Heart left ventricle (tissue), 16 donors: ENCODE measurements around the gene MAN1C1. TPM values are rescaled to one million over a fixed set of nuclear protein-coding genes. Genes with fewer than 3 reads are reported as not detected.

Experiments used
- ATAC-seq, 4 donors: fragments of 200-7000 bp; cut with Tn5 transposase; one replicate each; pipeline ENCODE4 v1.9.1; 2020 to 2022; ENCODE audit warnings: moderate library complexity in 4 of 4, mild to moderate bottlenecking in 3 of 4, moderate number of reproducible peaks in 1 of 4
- DNase-seq, 5 donors: peaks; one replicate each; pipeline ENCODE4 v3.0.0-alpha.2; 2020
- H3K27ac ChIP-seq, 12 donors: fragments of 200-600 bp; sonication (generic) in 4 of 12; one replicate each; pipeline versions ENCODE4 v1.5.0 to v1.8.0; 2016 to 2022; ENCODE audit warnings: mild to moderate bottlenecking in 2 of 12
- H3K27me3 ChIP-seq, 9 donors: fragments of 200-600 bp; sonication (generic) in 2 of 9; one replicate each; pipeline versions ENCODE4 v1.5.1 to v1.8.0; 2016 to 2022; ENCODE audit warnings: mild to moderate bottlenecking in 3 of 9
- H3K36me3 ChIP-seq, 9 donors: fragments of 200-600 bp; sonication (generic) in 2 of 9; one replicate each; pipeline versions ENCODE4 v1.5.0 to v1.8.0; 2018 to 2022; ENCODE audit warnings: mild to moderate bottlenecking in 2 of 9
- H3K4me1 ChIP-seq, 12 donors: fragments of 200-600 bp; sonication (generic) in 4 of 12; one replicate each; pipeline versions ENCODE4 v1.5.0 to v1.8.0; 2016 to 2022; ENCODE audit warnings: mild to moderate bottlenecking in 3 of 12
- H3K4me3 ChIP-seq, 12 donors: fragments of 200-600 bp; sonication (generic) in 4 of 12; one replicate each; pipeline versions ENCODE4 v1.5.0 to v1.8.0; 2017 to 2022; ENCODE audit warnings: mild to moderate bottlenecking in 9 of 12, moderate library complexity in 4 of 12
- H3K9me3 ChIP-seq, 12 donors: fragments of 200-600 bp; sonication (generic) in 4 of 12; one replicate each; pipeline versions ENCODE4 v1.5.0 to v1.8.0; 2016 to 2022; ENCODE audit warnings: mild to moderate bottlenecking in 1 of 12
- CTCF ChIP-seq, 12 donors: fragments of 200-600 bp; sonication (generic) in 4 of 12; IDR thresholded peaks; one replicate each; pipeline versions ENCODE4 v1.5.0 to v1.8.0; 2018 to 2022; ENCODE audit warnings: antibody characterized with exemption in 12 of 12, mild to moderate bottlenecking in 5 of 12
- POLR2A ChIP-seq, 2 donors: fragments of 450-650 bp; IDR thresholded peaks; one replicate each; pipeline ENCODE4 v1.6.1; 2017; ENCODE audit warnings: antibody characterized with exemption in 2 of 2, mild to moderate bottlenecking in 2 of 2, moderate library complexity in 2 of 2
- WGBS, 4 donors: extraction: QIAGEN DNeasy Blood & Tissue Kit in 2 of 4; methylation state at CpG; one replicate each; pipeline versions ENCODE4 v1.1.5 to v1.1.7; 2013 to 2018; 5-methylcytosine and 5-hydroxymethylcytosine counted together
- intact Hi-C, 10 donors: fragments of 100-400 bp; cut with DNase I; formaldehyde crosslinking; loops; one replicate each; pipeline versions ENCODE4 v1.11.1 to v1.14.2; 2022
- polyA plus RNA-seq, 2 donors: library from polyadenylated mRNA; stranded (reverse); fragments of 200-250 nt; gene quantifications; one replicate each; pipeline ENCODE4 v1.2.3, GENCODE V29; 2013
- total RNA-seq, 9 donors: library from RNA; depleted of rRNA in 2 of 9; stranded (reverse); fragments of >200 nt in 2 of 9; fragmentation: NEBNext Ultra II Directional in 3 of 9; extraction: Animal tissue kit (Norgen Biotek cat#: 25700) in 3 of 9; gene quantifications; one replicate each; pipeline versions ENCODE4 v1.1.0 to v1.2.4, GENCODE V29; 2016 to 2023
- donor health status: ischemic (EF 13 %, LVEDD 7.1; RV severe dilation, severe dysfunction).
- donor health status: healthy with polysubstance abuse.
- donor health status: DM: no; HTN: yes; CAD: no.
- donor health status: DM: no; HTN: no; CAD: no.
- donor health status: ischemic (EF 25% LVEDD 6.9; RV normal size, moderate dysfunction).
- donor health status: ischemic (EF 25% LVEDD 5.7; RV mildly dilated, moderate dysfunction).
- donor health status: healthy.
- donor health status: DM: yes; HTN: yes; CAD: no.
- donor health status: ischemic (EF 35%, LVEDD 5.7; RV mildly dilated, moderate dysfunction).
- donor health status: nonischemic (EF 11% LVEDD 7.7; RV severe dilation, severe dysfunction).
- donor health status: DM: yes; HTN: yes; CAD: no.
- donor health status: PGD.
- donor health status: ischemic (EF 29% LVEDD 5.4; RV normal size, mild dysfunction).
- donor health status: nonischemic (EF 23%, LVEDD 6.1; RV moderate dilation, normal function).

MAN1C1 gene
- total and polyA plus RNA-seq, 11 donors = 7.7 to 25.7 (median 14.7) TPM

GRCh38 chr1:25610822-25611630 is 5.6 kb upstream of the MAN1C1 start:
- 52 to 66% (median 56%) methylated on average over 7 to 8 of the region's 8 CpGs for WGBS, 4 donors
- TF ChIP-seq POLR2A (IDR thresholded peaks at IDR 0.05) = no peak
- peak in 1 of 12 donors; percentile 6 for TF ChIP-seq CTCF (IDR thresholded peaks at IDR 0.05)
- H3K4me3 ChIP-seq = no peak overlapping the region
- intact Hi-C loops = loop anchor here in 4 of 10 donors (2.0 to 10.0 kb wide), 6 partner anchors 64 to 201 kb away; partner anchors contain the start of gene RHCE (in 1 of the 4)
- H3K27ac ChIP-seq = no peak overlapping the region
- no peaks in the 10 kb centered on the region for H3K9me3 ChIP-seq
- DNase-seq (no peak), ATAC-seq (no peak)
- H3K4me1 ChIP-seq = peaks cover 0 to 22% (median 8%) of the 10 kb centered on the region in 12 donors
- H3K27me3 ChIP-seq = no peaks in the 10 kb centered on the region
- no peaks in the 10 kb centered on the region for H3K36me3 ChIP-seq

- Histone ChIP-seq H3K36me3 (no peaks in the 10 kb centered on the region), H3K4me3 (no peak overlapping the region), H3K27me3 (no peaks in the 10 kb centered on the region), H3K4me1 (peaks cover 0 to 24% (median 11%) of the 10 kb centered on the region in 12 donors), H3K9me3 (no peaks in the 10 kb centered on the region), H3K27ac (no peak overlapping the region)
- TF ChIP-seq CTCF (IDR thresholded peaks at IDR 0.05) = no peak
- no peak for TF ChIP-seq POLR2A (IDR thresholded peaks at IDR 0.05)
- intact Hi-C loops = loop anchor here in 4 of 10 donors (2.0 to 10.0 kb wide), 7 partner anchors 65 to 200 kb away; partner anchors contain the start of gene RHCE (in 1 of the 4)
- DNase-seq (no peak), ATAC-seq (no peak)
- WGBS, 4 donors = 85 to 95% (median 92%) methylated on average over 1 of the region's 1 CpG
Measured at GRCh38 chr1:25611843-25612242, 4.7 kb upstream of the MAN1C1 start.

GRCh38 chr1:25612421-25612820 is 4.2 kb upstream of the MAN1C1 start:
- no peaks in the 10 kb centered on the region for H3K9me3 ChIP-seq
- H3K27me3 ChIP-seq = no peaks in the 10 kb centered on the region
- peaks cover 0 to 24% (median 12%) of the 10 kb centered on the region in 12 donors for H3K4me1 ChIP-seq
- 79 to 95% (median 90%) methylated on average over 3 of the region's 3 CpGs for WGBS, 4 donors
- ATAC-seq (no peak), DNase-seq (no peak)
- TF ChIP-seq CTCF (IDR thresholded peaks at IDR 0.05) (no peak), POLR2A (IDR thresholded peaks at IDR 0.05) (no peak)
- H3K4me3 ChIP-seq = no peak overlapping the region
- no peaks in the 10 kb centered on the region for H3K36me3 ChIP-seq
- intact Hi-C loops = loop anchor here in 4 of 10 donors (2.0 to 10.0 kb wide), 5 partner anchors 65 to 200 kb away; partner anchors contain the start of gene RHCE (in 1 of the 4)
- no peak overlapping the region for H3K27ac ChIP-seq

- TF ChIP-seq CTCF (IDR thresholded peaks at IDR 0.05) = no peak
- TF ChIP-seq POLR2A (IDR thresholded peaks at IDR 0.05) = no peak
- no peaks in the 10 kb centered on the region for H3K9me3 ChIP-seq
- H3K27ac ChIP-seq = no peak overlapping the region
- no peak for DNase-seq
- peaks cover 0 to 30% (median 17%) of the 10 kb centered on the region in 12 donors for H3K4me1 ChIP-seq
- ATAC-seq = no peak
- intact Hi-C loops = loop anchor here in 4 of 10 donors (2.0 to 10.0 kb wide), 5 partner anchors 66 to 199 kb away; partner anchors contain the start of gene RHCE (in 1 of the 4)
- 91 to 96% (median 95%) methylated on average over 3 of the region's 3 CpGs for WGBS, 4 donors
- H3K27me3 ChIP-seq = no peaks in the 10 kb centered on the region
- H3K36me3 ChIP-seq = no peaks in the 10 kb centered on the region
- no peak overlapping the region for H3K4me3 ChIP-seq
Measured at GRCh38 chr1:25613091-25613490, 3.5 kb upstream of the MAN1C1 start.
